ENCODE results near the gene MIGA2. TPM values are rescaled to one million over a fixed set of nuclear protein-coding genes. Genes with fewer than 3 reads are reported as not detected.

Gene MIGA2
- total RNA-seq, 1 experiment from 2014 or later, result 29.6 TPM

DNA sequence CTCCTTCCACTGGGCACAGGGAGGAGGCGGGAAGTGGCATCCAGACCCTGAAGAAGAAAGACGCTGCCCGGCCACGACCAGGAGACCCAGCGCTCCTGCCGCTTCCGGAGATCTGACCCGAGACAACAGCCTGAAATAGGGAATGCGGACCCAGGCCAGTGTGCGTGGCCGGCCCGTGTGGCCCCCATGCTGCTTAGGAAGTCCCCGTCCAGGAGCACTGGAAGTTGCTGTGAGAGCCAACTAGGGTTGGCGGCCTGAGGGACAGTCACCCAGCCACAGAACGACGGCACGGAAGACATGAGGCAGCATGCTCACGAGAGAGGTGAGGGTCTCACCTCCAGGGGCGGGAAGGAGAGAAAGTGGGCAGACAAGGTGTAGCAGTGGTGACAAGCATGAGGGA lies 25.3 kb upstream of the MIGA2 start:
- no peak overlapping the region for H2AFZ ChIP-seq (ENCODE audit: low read length)
- no peak overlapping the region for H3K9ac ChIP-seq (ENCODE audit: low read length)
- no peak overlapping the region for H3K27ac ChIP-seq (ENCODE audit: low read length)
- H3K9me2 ChIP-seq (replicated peaks; ENCODE audit: low read length), result no peaks in the 10 kb centered on the region
- CTCF ChIA-PET, result no interaction called here
- TF ChIP-seq EZH2 (IDR thresholded peaks at IDR 0.05; ENCODE audit: low read length, unreplicated experiment), result no peak
- TF ChIP-seq EZH2phosphoT487 (IDR thresholded peaks at IDR 0.05; ENCODE audit: borderline replicate concordance, low read length), result no peak
- TF ChIP-seq, protein P1, sequence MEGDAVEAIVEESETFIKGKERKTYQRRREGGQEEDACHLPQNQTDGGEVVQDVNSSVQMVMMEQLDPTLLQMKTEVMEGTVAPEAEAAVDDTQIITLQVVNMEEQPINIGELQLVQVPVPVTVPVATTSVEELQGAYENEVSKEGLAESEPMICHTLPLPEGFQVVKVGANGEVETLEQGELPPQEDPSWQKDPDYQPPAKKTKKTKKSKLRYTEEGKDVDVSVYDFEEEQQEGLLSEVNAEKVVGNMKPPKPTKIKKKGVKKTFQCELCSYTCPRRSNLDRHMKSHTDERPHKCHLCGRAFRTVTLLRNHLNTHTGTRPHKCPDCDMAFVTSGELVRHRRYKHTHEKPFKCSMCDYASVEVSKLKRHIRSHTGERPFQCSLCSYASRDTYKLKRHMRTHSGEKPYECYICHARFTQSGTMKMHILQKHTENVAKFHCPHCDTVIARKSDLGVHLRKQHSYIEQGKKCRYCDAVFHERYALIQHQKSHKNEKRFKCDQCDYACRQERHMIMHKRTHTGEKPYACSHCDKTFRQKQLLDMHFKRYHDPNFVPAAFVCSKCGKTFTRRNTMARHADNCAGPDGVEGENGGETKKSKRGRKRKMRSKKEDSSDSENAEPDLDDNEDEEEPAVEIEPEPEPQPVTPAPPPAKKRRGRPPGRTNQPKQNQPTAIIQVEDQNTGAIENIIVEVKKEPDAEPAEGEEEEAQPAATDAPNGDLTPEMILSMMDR (conservative IDR thresholded peaks at IDR 0.05; ENCODE audit: low read depth, low read length), result no peak
- H3K4me1 ChIP-seq (ENCODE audit: insufficient read depth, low read length), result no peaks in the 10 kb centered on the region
- no peaks in the 10 kb centered on the region for H4K20me1 ChIP-seq (ENCODE audit: low read length)
- no TSS peak for BruUV-seq (replicated peaks)
- peaks cover 5% of the 10 kb centered on the region; the same call in 1 of the 2 replicates for H3K36me3 ChIP-seq (ENCODE audit: low read depth, low read length)
- intact Hi-C loops (cut with micrococcal nuclease), result no loop called here
- no peaks in the 10 kb centered on the region for H3F3A ChIP-seq (ENCODE audit: low read length, unreplicated experiment)
- no peaks in the 10 kb centered on the region for H3K79me2 ChIP-seq (ENCODE audit: low read length)
- DNase-seq (no peak), ATAC-seq (no peak)
- POLR2A ChIA-PET (ENCODE audit: unreplicated experiment), result no interaction called here
- no peak overlapping the region for H3K4me3 ChIP-seq (ENCODE audit: low read length)
- H3K27me3 ChIP-seq (ENCODE audit: low read length), result no peaks in the 10 kb centered on the region
- H3K9me3 ChIP-seq (ENCODE audit: low read length), result no peaks in the 10 kb centered on the region
- no peak overlapping the region for H3K4me2 ChIP-seq (ENCODE audit: low read length)

DNA sequence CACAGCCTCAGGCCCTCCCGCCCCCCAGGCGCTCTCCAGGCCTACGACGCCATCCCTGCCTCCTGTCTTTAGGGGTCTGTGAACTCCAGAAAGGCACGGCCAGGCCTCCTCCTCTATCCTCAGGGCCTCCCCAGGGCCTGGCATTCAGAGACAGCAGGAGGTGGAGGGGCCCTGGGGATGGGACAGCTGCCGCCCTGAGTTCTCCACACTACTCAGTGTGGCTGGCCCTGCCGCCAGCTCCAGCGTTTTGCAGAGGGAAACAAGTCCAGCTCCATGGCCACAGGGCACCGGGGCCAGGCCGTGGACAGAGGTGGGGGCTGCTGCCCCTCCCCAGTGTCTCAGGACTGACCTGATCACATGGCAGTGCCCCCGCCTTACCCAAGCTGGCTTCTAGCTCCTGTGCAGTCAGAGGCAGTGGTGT lies 24.7 kb upstream of the MIGA2 start:
- no peaks in the 10 kb centered on the region for H3F3A ChIP-seq (ENCODE audit: low read length, unreplicated experiment)
- no TSS peak for BruUV-seq (replicated peaks)
- ATAC-seq, result no peak
- H2AFZ ChIP-seq (ENCODE audit: low read length), result no peak overlapping the region
- no peak overlapping the region for H3K9ac ChIP-seq (ENCODE audit: low read length)
- ChIA-PET POLR2A (ENCODE audit: unreplicated experiment) (no interaction called here), CTCF (no interaction called here)
- no peak overlapping the region for H3K4me3 ChIP-seq (ENCODE audit: low read length)
- H3K36me3 ChIP-seq (ENCODE audit: low read depth, low read length), result no peaks in the 10 kb centered on the region; the same call in 1 of the 2 replicates
- H3K79me2 ChIP-seq (ENCODE audit: low read length), result no peaks in the 10 kb centered on the region
- DNase-seq, result no peak
- H3K4me2 ChIP-seq (ENCODE audit: low read length), result no peak overlapping the region
- no peaks in the 10 kb centered on the region for H4K20me1 ChIP-seq (ENCODE audit: low read length)
- H3K9me3 ChIP-seq (ENCODE audit: low read length), result no peaks in the 10 kb centered on the region
- intact Hi-C loops (cut with micrococcal nuclease), result no loop called here
- H3K27ac ChIP-seq (ENCODE audit: low read length), result no peak overlapping the region
- no peaks in the 10 kb centered on the region for H3K27me3 ChIP-seq (ENCODE audit: low read length)
- TF ChIP-seq, protein P1 (conservative IDR thresholded peaks at IDR 0.05; ENCODE audit: low read depth, low read length), result no peak
- TF ChIP-seq EZH2phosphoT487 (IDR thresholded peaks at IDR 0.05; ENCODE audit: borderline replicate concordance, low read length), result no peak
- no peaks in the 10 kb centered on the region for H3K9me2 ChIP-seq (replicated peaks; ENCODE audit: low read length)
- no peaks in the 10 kb centered on the region for H3K4me1 ChIP-seq (ENCODE audit: insufficient read depth, low read length)

DNA sequence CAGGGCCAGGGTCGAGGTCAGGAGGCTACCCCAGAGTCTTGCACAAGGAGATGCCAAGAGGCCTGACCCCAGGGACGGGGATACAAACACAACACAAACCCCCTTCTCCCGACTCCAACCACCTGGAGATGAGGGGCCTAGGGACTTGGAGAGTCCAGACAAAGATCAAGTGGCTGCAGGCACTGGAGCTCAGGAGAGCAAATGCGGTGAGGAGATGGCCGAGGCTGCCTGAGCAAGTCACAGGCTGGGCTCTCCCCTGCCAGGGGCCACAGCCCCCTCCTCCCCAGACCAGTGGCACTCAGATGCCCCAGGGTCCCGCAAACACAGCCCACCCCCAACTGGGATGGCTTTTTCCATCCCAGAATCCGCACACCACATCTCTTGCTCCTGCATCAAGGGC lies 24.1 kb upstream of the MIGA2 start:
- intact Hi-C loops (cut with micrococcal nuclease), result no loop called here
- H3K36me3 ChIP-seq (ENCODE audit: low read depth, low read length), result no peaks in the 10 kb centered on the region; the same call in 1 of the 2 replicates
- no peak overlapping the region for H2AFZ ChIP-seq (ENCODE audit: low read length)
- no peak for ATAC-seq
- H3K4me2 ChIP-seq (ENCODE audit: low read length), result no peak overlapping the region
- H3K79me2 ChIP-seq (ENCODE audit: low read length), result no peaks in the 10 kb centered on the region
- TF ChIP-seq EZH2 (IDR thresholded peaks at IDR 0.05; ENCODE audit: low read length, unreplicated experiment), result no peak
- no peak for TF ChIP-seq EZH2phosphoT487 (IDR thresholded peaks at IDR 0.05; ENCODE audit: borderline replicate concordance, low read length)
- TF ChIP-seq, protein P1 (conservative IDR thresholded peaks at IDR 0.05; ENCODE audit: low read depth, low read length), result no peak
- H3K9me2 ChIP-seq (replicated peaks; ENCODE audit: low read length), result no peaks in the 10 kb centered on the region
- H4K20me1 ChIP-seq (ENCODE audit: low read length), result no peaks in the 10 kb centered on the region
- BruUV-seq (replicated peaks), result no TSS peak
- POLR2A ChIA-PET (ENCODE audit: unreplicated experiment), result no interaction called here
- no peaks in the 10 kb centered on the region for H3K9me3 ChIP-seq (ENCODE audit: low read length)
- DNase-seq, result no peak
- no peaks in the 10 kb centered on the region for H3K27me3 ChIP-seq (ENCODE audit: low read length)
- no peak overlapping the region for H3K9ac ChIP-seq (ENCODE audit: low read length)
- no peaks in the 10 kb centered on the region for H3F3A ChIP-seq (ENCODE audit: low read length, unreplicated experiment)
- no peak overlapping the region for H3K4me3 ChIP-seq (ENCODE audit: low read length)
- H3K4me1 ChIP-seq (ENCODE audit: insufficient read depth, low read length), result no peaks in the 10 kb centered on the region
- no peak overlapping the region for H3K27ac ChIP-seq (ENCODE audit: low read length)
- CTCF ChIA-PET, result no interaction called here

Measured in PC-3 (cell line).